ENCODE measurements around the gene SLC7A10. TPM values are rescaled to one million over a fixed set of nuclear protein-coding genes. Genes with fewer than 3 reads are reported as not detected.

The SLC7A10 gene
- total RNA-seq, 3 donors from 2014 or later, result 6.9 to 8.8 TPM; not detected in 1

GRCh38 chr19:33233056-33233873 is 7.6 kb upstream of the SLC7A10 start:
- H3K27ac ChIP-seq, result no peak overlapping the region

GRCh38 chr19:33232656-33233055 is 7.0 kb upstream of the SLC7A10 start:
- DNase-seq (ENCODE audit: low spot score in 2 of 2), result no peak
- Histone ChIP-seq H3K4me3 (no peak overlapping the region), H3K36me3 (no peaks in the 10 kb centered on the region), H3K9me3 (peaks cover 5 to 15% of the 10 kb centered on the region in 2 donors), H3K27ac (no peak overlapping the region), H3K4me1 (no peaks in the 10 kb centered on the region), H3K27me3 (peaks cover 2% of the 10 kb centered on the region in 2 donors)
- intact Hi-C loops (cut with DNase I; ENCODE audit: low total_unique reads), result loop anchor here (2.0 kb wide), 1 partner anchor 178 kb away; no protein-coding TSS in a partner anchor
- TF ChIP-seq POLR2A (IDR thresholded peaks at IDR 0.05), result no peak
- no peak for TF ChIP-seq CTCF (IDR thresholded peaks at IDR 0.05)
- TF ChIP-seq POLR2AphosphoS5 (IDR thresholded peaks at IDR 0.05), result no peak

More at GRCh38 chr19:33233056-33233873, 7.6 kb upstream of the SLC7A10 start:
- peaks cover 4 to 9% of the 10 kb centered on the region in 2 donors for H3K9me3 ChIP-seq
- H3K27me3 ChIP-seq, result peaks cover 0 to 2% of the 10 kb centered on the region in 2 donors
- H3K4me1 ChIP-seq, result no peaks in the 10 kb centered on the region
- DNase-seq (ENCODE audit: low spot score in 2 of 2), result no peak
- H3K36me3 ChIP-seq, result no peaks in the 10 kb centered on the region
- intact Hi-C loops (cut with DNase I; ENCODE audit: low total_unique reads), result loop anchor here (2.0 kb wide), 1 partner anchor 178 kb away; no protein-coding TSS in a partner anchor
- H3K4me3 ChIP-seq, result no peak overlapping the region
- no peak for TF ChIP-seq CTCF (IDR thresholded peaks at IDR 0.05)
- TF ChIP-seq POLR2A (IDR thresholded peaks at IDR 0.05), result no peak
- no peak for TF ChIP-seq POLR2AphosphoS5 (IDR thresholded peaks at IDR 0.05)

GRCh38 chr19:33231511-33231910 is 5.9 kb upstream of the SLC7A10 start:
- no peak for DNase-seq (ENCODE audit: low spot score in 2 of 2)
- Histone ChIP-seq H3K4me1 (no peaks in the 10 kb centered on the region), H3K9me3 (peaks cover 15 to 20% of the 10 kb centered on the region in 2 donors), H3K27ac (no peak overlapping the region), H3K4me3 (no peak overlapping the region), H3K27me3 (peaks cover 11 to 14% of the 10 kb centered on the region in 2 donors), H3K36me3 (no peaks in the 10 kb centered on the region)
- intact Hi-C loops (cut with DNase I; ENCODE audit: low total_unique reads), result no loop called here
- TF ChIP-seq POLR2AphosphoS5 (IDR thresholded peaks at IDR 0.05) (no peak), POLR2A (IDR thresholded peaks at IDR 0.05) (no peak), CTCF (IDR thresholded peaks at IDR 0.05) (no peak)

- Histone ChIP-seq H3K4me3 (no peak overlapping the region), H3K36me3 (no peaks in the 10 kb centered on the region), H3K27me3 (peaks cover 13 to 29% of the 10 kb centered on the region in 2 donors), H3K27ac (no peak overlapping the region), H3K9me3 (peaks cover 15 to 20% of the 10 kb centered on the region in 2 donors), H3K4me1 (no peaks in the 10 kb centered on the region)
- DNase-seq (ENCODE audit: low spot score in 2 of 2), result no peak
- TF ChIP-seq POLR2AphosphoS5 (IDR thresholded peaks at IDR 0.05), result no peak
- TF ChIP-seq POLR2A (IDR thresholded peaks at IDR 0.05), result no peak
- no peak for TF ChIP-seq CTCF (IDR thresholded peaks at IDR 0.05)
- intact Hi-C loops (cut with DNase I; ENCODE audit: low total_unique reads), result no loop called here
Measured at GRCh38 chr19:33229962-33230361, 4.3 kb upstream of the SLC7A10 start.

Data from breast epithelium (tissue), 4 donors.